Spleen (tissue), 7 donors: ENCODE measurements around the gene HDAC4.

Source experiments
- POLR2A ChIP-seq, 3 donors: fragments of 450-650 bp; IDR thresholded peaks; one replicate each; pipeline ENCODE4 v1.5.1; 2017; ENCODE audit warnings: antibody characterized with exemption in 3 of 3, mild to moderate bottlenecking in 1 of 3
- POLR2AphosphoS5 ChIP-seq, 3 donors: sonication (generic); formaldehyde crosslinking; IDR thresholded peaks; one replicate each; pipeline ENCODE4 v1.5.1; 2017; ENCODE audit warnings: antibody characterized with exemption in 3 of 3
- TF ChIP-seq, protein P1 (sequence below), 11 experiments: fragments of 200-600 bp in 7 of 11; fragments of 450-650 bp in 4 of 11; sonication (generic) in 4 of 11; IDR thresholded peaks in 8 of 11; conservative IDR thresholded peaks in 3 of 11; 1 replicate in 7 of 11; 2 replicates in 4 of 11; pipeline versions ENCODE4 v1.4.0 to v1.8.0; 2016 to 2021; ENCODE audit warnings: antibody characterized with exemption in 11 of 11, inconsistent platforms in 4 of 11, mild to moderate bottlenecking in 1 of 11
- donor health status: DM: no; HTN: no; CAD: no; lungs with moderate emphysema.
- donor health status: DM: no; HTN: no; CAD: no.
- donor health status: DM: no; HTN: no; CAD: no.

DNA sequence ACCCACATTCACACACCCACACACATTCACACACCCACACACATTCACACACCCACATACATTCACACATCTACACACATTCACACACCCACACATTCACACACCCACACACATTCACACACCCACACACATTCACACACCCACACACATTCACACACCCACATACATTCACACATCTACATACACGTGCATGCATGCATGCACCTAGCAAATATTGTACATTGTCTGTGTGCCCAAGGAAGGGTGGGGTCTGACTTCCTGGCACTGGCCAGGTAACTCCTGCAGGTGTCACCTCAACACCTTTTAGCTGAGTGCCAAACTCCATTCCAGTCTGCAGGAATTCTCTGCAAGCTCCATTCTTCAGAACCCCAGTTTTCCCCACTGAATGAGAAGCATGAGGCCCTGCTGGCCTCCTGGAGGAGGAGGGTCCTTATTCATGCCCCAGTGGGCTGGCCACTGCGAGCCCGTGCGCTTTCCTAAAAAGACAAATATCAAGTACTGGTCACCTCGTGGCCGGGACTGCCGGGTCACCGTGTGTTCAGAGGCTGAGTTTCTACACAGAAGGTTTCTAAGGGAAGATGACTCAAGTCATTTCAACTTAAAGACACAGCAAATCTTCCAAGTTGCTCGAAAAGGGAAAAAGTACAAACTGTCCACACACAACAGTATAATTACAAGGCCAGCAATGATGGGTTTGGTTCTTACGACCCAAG lies 131.5 kb downstream of the HDAC4 start:
- TF ChIP-seq, protein P1, sequence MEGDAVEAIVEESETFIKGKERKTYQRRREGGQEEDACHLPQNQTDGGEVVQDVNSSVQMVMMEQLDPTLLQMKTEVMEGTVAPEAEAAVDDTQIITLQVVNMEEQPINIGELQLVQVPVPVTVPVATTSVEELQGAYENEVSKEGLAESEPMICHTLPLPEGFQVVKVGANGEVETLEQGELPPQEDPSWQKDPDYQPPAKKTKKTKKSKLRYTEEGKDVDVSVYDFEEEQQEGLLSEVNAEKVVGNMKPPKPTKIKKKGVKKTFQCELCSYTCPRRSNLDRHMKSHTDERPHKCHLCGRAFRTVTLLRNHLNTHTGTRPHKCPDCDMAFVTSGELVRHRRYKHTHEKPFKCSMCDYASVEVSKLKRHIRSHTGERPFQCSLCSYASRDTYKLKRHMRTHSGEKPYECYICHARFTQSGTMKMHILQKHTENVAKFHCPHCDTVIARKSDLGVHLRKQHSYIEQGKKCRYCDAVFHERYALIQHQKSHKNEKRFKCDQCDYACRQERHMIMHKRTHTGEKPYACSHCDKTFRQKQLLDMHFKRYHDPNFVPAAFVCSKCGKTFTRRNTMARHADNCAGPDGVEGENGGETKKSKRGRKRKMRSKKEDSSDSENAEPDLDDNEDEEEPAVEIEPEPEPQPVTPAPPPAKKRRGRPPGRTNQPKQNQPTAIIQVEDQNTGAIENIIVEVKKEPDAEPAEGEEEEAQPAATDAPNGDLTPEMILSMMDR (IDR thresholded peaks at IDR 0.05 in 8 of 11, conservative IDR thresholded peaks at IDR 0.05 in 3 of 11): no peak
- TF ChIP-seq POLR2AphosphoS5 (IDR thresholded peaks at IDR 0.05) (no peak), POLR2A (IDR thresholded peaks at IDR 0.05) (no peak)
